ENCODE data around the gene TTLL10.
"Not testable (repeated sequence)": the region's sequence is repeated elsewhere in the genome, so short reads cannot be mapped to it uniquely, and the experiment has no call there.

Gene TTLL10

DNA sequence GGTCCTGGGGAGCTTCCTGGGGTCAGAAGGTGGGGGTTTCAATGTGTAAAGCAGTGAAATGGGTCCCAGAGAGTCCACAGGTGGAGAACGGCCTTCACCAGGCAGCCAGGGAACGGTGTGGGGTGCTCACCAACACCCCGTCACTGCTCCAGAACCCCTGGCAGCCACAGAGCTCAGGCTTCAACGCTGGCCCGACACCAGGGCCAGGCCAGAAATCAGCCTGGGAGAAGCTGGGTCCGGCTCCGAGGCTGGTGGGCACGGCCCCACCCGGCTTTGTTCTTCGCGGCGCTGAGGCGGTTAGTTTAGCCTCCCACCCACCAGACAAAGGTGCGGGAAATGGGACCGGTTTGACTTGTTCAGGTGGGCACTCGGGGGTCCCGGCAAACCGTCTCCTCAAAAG lies 33.0 kb upstream of the TTLL10 start:
- DNase-seq = no peak

DNA sequence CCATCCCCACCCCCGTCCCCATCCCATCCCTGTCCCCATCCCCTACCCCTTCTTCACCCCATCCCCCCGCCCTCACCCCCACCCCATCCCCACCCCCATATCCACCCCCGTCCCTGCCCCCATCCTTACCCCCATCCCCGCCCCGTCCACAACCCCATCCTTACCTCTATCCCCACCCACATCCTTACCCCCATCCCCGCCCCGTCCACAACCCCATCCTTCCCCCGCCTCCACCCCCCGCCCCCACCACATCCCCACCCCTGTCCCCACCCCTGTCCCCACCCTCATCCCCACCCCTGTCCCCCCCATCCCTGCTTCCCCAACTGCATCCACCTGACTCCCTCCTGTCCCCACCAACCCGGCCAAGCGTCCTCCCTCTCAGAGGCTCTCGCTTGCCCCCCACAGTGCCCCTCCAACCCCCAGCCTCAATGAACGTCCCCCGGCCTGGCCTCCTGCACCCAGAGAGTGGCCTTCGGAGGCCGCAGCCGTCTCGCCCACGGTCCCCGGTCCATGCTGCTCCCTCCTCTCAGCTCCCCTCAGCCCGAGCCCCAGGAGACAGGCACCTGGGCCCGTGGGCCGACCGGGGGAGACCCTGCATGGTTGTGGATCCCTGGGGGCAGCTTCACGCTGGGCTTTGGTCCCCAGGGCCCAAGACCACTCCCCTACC lies 32.3 kb upstream of the TTLL10 start:
- DNase-seq = no peak

DNA sequence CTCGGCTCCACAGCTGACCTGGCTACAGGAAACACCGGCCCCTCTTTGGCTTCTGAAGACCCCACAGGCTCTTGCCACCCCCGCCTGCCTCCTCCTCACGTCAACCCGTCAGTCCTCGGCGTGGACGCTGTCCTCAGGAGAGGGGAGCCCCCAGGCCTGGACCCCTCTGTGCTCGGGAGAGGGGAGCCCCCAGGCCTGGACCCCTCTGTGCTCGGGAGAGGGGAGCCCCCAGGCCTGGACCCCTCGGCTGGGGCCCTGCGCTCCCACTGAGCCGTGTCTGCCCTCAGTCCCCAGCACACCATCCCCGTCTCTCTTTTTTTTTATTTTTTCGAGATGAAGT lies 31.8 kb upstream of the TTLL10 start:
- no peak for DNase-seq

DNA sequence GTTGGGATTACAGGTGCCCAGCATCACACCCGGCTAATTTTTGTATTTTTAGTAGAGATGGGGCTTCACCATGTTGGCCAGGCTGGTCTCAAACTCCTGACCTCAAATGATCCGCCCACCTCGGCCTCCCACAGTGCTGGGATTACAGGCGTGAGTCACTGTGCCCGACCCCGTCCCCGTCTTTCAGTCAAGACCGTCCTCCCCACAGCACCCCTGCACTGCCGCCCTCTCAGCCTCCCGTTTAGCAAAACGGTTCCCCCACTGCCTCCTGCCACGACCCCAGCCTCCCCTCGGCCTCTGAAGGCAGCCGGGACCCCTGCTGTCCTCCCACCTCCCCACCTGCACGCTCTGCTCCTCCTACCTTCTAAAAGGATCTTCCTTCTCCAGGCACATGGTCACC lies 31.3 kb upstream of the TTLL10 start:
- not testable (repeated sequence) for DNase-seq

DNA sequence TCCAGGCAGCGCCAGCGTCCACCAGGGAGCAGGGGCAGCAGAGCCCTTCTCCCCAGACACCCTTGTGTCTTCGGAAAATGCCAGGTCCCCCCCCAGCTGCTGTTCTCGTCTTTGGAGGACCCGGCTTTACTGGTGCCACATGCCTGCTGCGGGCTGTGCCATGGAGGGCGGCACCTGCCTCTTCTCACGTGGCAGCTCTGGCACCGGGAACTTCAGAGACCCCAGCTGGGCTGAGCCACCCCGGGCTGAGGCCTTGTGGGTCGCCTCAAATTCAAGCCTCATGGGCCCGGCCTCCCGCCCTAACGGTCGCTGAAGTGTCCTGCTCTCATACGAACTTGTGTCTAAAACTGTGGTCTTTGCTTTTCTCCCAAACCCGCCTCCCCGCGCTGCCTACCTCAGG lies 30.8 kb upstream of the TTLL10 start:
- no peak for DNase-seq

DNA sequence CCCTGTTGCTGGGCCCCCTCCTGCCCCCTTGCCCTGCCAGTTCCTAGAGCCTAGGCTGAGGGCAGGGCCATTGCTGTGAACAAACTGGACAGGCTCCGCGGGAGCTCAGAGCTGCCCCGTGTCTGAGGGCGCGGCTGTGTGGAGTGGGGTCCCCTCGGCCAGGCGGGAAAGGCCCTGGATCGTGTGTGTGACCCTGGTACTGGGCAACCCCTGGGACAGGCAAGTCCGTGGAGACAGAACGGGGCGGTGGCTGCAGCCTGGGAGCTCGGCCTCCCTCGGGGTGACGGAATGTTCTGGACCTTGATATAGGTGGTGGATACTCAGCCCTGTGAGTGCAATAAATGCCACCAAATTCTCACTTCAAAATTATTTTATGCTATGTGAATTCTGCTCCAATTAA lies 30.0 kb upstream of the TTLL10 start:
- no peak for DNase-seq

DNA sequence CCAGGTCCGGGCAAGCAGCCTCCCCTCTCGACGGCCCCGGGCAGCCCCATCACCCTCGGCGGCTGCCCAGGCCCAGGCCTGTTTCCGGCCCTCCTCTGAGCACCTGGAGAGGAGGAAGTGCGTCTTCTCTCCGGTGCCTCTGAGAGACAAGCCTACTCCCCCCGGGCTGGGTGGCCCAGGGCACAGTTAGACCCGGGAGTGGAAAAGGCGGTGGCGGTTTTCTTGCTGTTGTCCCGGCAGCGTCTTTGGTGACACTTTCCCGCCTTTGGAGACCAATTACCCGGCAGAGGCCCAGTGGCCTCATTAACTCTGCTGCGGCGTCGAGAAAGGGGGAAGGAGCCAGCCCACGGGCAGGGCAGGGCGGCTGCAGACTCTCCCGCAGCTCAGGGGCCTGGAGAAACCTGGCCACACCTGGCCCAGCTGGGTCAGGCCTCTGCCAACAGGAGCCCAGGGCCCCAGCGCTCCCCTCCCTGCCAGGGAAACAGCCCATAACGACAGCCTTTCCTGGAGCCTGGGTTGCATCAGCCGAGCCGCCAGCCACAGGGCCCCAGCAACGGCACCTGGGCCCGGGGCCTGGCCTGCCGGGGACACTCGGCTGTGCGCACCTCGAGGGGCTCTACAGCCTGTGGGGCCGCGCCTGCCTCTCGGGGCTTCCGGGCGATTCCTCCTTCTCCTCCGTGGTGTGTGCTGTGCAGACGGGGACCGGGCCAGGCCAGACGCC lies 29.4 kb upstream of the TTLL10 start:
- DNase-seq = no peak

DNA sequence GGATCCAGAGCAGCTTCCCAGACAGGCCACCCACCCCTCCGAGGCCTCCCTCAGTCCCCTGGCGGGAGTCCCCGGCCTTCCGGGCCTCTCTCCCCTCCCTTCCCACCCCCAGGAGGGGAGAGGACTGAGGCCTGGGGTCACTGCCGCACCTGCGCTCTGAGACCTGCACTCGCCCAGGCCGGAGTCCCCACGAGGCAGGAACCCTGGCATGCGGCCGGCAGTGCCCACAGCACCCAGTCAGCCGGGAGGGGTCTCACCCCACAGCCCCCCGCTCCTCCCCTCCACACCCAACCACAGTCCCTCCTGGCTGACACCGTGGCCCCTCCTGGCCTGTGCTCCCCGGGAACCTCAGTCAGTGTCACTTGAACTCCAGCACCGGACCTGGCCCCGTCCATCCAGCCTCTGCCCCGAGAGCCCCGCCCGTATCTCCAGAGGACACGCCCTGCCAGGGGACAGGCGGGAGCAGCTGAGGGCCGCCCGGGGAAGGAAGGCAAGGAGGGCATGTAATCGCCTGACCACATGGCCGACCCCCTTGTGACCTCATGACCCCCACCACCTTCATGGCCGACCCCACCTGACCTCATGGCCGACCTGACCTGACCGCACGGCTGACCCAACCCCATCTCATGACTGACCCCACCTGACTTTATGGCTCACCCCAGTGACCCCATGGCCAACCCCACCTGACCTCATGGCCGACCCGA lies 28.7 kb upstream of the TTLL10 start:
- no peak for DNase-seq

DNA sequence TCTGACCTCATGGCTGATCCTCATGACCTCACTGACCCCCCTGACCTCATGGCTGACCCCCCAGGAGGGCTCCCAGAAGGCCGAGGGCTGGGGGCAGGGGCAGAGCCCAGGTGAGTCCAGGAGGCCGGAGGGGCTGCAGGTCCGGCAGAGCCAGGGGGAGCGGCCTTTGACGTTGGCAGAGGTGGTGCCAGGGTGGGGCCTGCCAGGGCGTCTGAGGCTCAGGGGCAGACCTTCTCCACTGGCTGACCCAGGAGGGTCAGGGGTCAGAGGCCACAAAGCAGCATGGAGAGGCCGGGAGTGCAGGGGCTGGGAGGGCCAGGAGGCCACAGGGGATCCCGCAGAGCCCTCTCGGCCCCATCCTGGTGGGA lies 28.1 kb upstream of the TTLL10 start:
- no peak for DNase-seq

DNA sequence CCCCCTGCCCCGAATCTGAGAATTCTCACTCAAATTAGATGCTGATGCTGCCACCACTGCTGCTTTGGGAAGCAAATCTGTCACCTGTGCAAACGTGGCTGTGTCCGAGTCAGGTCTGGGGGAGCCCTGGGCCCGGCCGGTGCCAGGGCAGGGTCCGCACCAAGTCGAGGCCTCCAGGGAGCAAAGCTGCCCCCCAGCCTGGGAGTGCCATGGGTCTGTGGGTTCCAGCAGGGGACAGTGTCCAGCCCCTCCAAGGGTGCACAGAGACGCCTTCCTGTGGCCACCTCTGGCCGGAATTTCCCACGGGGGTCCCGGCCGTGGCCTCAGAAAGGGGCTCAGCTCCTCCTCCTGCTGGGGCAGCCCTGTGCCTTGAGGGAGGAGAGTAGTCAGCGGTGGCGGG lies 27.7 kb upstream of the TTLL10 start:
- DNase-seq = no peak

DNA sequence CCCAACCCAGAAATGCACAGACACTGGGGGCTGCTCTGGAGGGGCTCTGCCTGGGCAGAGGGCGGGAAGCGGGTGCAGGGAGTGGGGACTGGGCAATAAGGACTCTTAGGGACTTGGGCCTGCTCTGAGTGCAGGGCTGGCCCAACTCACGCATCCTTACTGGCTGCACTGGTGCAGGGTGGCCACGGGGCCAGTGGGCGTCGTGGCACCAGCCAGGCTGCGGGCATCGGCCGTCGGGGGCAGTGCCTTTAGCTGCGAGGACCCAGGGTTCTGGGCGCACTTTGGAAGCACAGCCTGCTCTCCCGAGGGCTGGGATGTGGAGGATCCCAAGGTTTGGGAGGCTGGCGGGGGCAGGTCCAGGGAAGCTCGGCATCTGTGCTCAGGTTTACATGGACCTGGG lies 27.1 kb upstream of the TTLL10 start:
- no peak for DNase-seq

DNA sequence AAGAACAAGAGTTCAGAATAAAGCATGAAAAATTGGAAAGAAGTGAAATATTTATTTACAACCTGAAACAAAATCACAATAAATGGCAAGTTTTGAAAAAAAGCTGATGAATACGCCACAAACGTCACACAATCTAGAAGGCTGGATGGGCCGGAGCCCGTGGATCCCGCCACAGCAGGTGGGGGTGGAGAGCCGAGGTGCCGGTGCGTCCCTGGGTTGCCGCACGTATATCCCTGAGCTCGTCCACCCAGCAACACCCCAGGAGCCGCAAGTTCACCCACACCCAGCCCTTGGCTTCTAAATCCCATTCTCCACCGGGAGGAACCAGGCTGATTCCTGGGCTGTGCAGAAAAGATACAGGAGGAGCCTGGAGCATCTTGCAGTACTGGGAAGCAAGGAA lies 25.6 kb upstream of the TTLL10 start:
- DNase-seq = no peak

DNA sequence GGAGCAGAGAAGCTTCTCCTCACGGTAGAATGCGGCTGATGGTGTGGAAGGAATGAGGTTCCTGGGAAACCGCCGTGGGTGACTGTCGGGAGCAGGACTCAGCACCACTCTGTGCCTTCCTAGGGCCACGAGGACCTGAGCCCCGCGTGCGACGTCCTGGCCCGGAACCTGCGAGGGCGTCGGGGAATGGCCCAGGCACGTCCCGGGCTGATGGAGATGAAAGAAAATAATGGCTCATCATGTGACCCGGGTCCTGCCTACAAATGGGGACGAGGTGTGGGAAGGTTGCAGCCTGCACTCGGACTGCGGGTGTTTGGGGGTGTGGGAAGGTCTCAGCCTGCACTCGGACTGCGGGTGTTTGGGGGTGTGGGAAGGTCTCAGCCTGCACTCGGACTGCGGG lies 25.1 kb upstream of the TTLL10 start:
- no peak for DNase-seq

DNA sequence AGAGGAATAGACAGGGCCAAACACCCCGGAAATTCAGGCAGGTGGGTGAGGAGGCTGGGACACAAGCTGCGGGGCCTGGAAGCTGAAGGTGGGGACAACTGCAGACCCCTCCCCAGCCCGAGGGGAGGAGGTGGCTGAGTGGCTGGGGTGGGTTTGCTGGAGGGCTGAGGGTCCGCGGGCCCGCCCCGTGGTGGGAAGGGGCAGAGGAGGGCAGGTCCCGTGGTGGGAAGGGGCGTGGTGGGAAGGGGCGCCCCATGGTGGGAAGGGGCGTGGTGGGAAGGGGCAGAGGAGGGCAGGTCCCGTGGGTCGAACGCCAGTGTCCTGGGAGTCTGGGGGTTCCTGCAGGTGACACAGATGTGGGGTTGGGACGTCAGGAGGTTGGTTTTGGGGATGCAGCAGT lies 24.3 kb upstream of the TTLL10 start:
- DNase-seq = no peak

DNA sequence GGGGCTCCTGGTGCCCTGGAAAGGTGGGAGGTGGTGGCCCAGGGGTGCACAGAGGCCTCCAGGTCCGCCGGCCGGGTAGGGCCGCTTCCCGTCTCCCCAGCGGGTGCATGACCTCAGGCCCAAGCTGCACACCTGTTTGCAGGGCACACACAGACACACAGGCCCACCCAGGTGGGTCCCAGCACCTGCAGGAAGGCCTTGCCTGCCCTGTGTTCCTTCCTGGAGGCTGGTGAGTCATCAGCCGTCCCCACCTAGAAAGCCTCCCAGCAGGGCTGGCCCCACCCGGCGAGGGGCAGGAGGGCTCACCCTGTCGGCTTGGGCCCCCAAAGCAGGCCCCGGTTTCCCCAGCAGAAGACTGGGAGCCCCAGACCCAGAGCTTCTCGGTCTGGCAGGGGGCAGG lies 23.6 kb upstream of the TTLL10 start:
- no peak for DNase-seq

DNA sequence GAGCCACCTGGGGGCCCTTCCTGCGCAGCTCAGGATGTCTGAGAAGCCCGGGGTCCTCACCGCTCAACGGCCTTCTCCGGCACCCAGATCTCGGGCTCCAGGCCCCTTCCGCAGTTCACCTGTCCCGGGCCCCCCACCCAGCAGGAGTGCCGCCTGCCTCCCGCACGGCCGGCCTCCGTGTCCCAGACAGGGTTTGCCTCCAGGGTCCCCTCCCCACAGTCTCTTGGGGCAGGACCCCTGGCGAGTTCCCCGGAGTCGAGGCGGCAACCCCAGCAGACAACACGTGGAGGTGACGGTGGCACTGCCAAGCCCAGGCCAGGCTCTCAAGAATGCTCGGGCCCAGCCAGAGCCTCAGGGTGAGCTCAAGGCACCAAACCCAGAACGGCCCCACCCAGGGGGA lies 22.4 kb upstream of the TTLL10 start:
- no peak for DNase-seq

DNA sequence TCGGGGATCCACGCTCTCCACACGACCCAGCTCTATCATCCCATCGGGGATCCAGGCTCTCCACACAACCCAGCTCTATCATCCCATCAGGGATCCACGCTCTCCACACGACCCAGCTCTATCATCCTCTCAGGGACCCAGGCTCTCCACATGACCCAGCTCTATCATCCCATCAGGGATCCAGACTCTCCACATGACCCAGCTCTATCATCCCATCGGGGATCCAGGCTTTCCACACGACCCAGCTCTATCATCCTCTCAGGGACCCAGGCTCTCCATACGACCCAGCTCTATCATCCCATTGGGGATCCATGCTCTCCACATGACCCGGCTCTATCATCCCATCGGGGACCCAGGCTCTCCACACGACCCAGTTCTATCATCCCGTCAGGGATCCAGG lies 21.2 kb upstream of the TTLL10 start:
- DNase-seq = not testable (repeated sequence)

DNA sequence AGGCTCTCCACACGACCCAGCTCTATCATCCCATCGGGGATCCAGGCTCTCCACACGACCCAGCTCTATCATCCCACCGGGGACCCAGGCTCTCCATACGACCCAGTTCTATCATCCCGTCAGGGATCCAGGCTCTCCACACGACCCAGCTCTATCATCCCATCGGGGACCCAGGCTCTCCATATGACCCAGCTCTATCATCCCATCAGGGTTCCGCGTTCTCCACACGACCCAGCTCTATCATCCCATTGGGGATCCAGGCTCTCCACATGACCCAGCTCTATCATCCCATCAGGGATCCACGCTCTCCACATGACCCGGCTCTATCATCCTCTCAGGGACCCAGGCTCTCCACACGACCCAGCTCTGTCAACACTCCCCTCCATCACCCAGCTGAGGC lies 20.5 kb upstream of the TTLL10 start:
- DNase-seq = not testable (repeated sequence)

DNA sequence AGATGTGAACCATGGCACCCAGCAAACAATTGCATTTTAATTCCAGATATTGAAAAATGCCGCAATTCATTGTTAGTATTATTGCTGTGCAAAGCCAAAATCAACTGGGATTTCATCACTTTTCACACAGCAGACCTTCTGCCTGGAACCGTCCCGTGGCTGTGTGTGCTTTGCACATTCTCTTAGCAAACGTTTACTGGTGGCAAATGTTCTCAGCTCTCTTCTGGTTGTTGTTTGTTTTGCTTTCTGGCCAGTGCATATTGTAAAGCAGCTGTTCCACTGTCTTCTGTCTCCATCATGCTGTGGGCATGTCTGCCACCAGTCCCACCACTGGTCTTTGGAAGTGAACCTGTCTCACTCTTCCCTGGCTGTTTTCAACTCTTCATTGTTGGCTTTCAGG lies 19.8 kb upstream of the TTLL10 start:
- DNase-seq = no peak

DNA sequence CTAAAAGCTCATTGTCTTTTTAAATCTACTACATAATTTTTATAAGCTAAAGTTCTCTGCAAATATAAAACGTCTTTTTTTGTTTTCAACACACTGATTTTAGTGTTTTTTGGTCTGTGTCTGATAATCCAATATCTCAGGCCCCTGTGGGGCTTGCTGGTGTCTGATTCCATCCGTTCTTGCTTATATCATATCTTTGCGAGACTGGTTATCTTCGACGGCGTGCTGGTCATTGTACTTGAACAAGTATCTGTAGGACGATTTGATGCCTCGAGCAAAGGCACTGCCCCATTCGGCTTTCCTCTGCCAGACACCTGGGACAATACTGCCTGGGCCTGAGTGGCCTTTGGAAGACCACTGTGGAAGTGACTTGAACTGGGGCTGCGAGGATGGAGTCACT lies 18.4 kb upstream of the TTLL10 start:
- DNase-seq = no peak

DNA sequence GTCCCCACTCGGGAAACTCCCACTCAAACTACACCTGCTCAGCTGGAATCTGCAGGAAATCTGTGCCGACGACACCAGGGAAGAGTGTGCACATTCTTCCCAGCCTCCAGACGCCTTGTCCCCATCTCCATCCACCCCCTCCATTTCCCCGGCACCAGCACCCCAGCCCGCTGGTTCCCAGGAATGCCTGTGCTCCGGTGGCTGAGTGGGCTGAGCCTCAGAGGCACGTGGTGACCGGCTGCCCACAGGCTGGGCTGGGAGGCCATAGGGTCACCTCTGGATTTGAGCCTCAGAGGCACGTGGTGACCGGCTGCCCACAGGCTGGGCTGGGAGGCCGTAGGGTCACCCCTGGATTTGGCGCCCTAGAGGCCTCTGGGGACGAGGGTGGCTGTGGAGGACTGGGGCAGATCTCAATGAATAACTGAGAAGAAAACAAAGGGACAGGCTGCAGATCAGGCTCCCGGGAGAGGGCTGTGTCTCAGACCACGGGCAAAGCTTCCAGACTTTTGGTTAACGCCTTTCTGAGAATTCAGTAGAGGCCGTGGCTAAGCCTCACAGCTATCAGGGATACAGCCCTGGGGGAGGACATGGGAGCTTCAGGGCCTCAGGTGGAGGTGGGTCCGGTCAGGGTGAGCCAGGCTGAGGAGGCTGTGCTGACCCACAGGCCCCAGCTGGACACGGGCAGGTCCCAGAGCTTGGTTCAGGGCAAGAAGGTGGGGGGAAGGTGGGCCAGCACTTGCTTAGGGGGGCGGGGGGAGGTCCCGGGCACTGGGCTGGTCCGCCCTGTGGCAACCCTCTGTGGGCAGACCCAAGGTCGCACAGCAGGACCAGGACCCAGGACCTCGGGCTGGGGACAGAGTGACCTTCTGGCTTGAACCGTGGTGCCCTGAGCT lies 17.3 kb upstream of the TTLL10 start:
- no peak for DNase-seq

DNA sequence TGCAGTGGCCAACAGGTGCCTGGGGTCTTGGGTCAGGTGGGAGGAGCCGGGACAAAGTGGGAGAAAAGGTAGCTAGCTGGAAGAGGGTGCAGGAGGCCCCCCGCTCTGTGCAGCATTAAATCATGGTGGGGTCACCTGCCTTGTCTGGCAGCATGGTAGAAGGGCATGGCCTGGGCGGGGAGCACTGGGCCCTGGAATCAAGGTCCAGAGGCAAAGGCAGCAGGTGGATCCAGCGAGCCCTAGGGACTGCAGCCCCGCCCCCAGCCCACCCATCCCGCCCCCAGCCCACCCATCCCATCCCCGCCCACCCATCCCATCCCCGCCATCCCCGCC lies 16.7 kb upstream of the TTLL10 start:
- DNase-seq = peak in 6 of 51 donors; percentile 12 to 50 (median 25)
